Activated CD8-positive, alpha-beta memory T cell treated with anti-CD3 and anti-CD28 coated beads for 1 hour (primary cell): ENCODE data around the gene CSNK2A1.

ENCODE experiments used
- DNase-seq, 2 donors: peaks; one replicate each; pipeline ENCODE4 v3.0.0-alpha.2; 2020; ENCODE audit warnings: low read depth in 1 of 2; ENCODE audit errors: extremely low read depth in 1 of 2

The CSNK2A1 gene

DNA sequence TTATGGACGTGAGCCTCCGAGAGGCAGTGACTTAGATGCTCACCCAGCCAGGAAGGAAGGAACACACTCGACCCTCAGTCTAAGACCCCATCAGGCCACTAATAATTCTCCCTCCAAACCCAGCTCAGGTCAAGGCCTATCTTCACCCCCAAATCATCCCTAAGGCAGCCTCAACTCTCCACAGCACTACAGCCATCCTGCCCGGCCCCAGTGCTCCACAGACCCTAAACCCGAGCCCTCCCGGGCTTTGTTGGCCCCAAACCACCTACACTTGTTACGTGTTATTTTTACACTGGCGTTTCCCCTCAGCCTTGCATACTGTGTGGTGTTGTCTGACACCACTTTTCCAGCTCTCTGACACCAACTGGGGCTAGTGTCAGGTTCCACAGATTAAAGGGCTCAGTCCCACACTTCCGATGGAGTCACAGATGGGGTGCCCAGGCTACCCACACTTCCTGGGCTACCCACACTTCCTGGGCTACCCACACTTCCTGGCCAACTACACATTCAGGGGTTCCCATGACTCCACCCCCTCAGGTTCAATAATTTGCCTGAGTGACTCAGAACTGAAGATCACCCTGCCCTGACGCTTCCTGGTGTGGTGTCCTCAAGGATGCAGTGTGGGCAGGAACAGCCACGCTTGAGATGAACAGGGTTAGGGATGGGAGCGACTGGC, 110.2 kb downstream of the CSNK2A1 start:
- peak; percentile 27 to 40 for DNase-seq

DNA sequence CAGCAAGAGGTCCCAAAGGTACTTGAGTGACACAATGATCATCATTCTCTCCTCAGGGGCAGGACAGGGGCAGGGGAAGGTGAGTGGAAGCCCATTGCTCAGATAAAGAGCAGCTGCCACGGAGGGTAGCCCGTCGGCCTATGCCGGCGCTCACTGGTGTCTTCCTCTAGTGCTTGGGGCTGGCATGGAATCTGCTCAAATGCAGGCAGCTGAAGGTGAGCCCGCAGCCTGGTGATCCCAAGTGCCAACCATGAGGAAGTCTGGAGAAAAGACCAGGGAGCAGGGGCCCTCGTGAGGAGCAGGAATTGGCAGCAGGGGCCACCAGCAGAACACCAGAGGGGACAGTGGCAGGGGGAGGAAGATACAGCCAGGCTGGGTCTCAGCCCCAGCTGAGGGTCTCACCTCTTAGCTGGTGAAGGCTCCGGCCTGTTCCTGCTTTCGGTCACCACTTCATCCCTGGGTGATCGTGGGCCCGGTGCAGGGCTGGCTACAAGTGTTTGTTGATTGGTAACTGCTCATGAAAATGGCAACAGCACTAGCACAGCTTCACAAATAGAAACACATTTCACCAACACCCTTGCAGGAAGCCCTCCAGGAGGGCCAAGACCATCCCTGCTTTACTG, 110.8 kb downstream of the CSNK2A1 start:
- no peak for DNase-seq

DNA sequence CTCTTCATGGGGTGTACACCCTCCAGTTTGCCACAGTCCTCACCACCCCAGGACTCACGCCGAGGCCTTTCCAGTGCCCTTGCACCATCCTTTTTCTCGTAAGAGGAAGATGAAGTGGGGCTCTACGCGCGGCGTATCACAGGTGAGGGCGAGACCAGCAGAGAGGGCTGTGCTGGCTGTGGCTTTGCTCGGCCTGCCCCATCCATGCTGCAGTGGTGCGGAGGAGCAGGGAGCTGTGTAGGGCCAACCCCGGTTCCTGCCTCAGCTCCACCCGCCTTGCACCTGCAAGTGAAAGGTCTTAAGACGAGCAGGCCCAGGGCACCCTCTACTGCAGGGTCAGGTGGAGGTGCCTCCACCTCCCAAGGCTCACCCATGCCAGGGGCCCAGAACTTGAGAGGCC, 111.4 kb downstream of the CSNK2A1 start:
- DNase-seq = no peak

DNA sequence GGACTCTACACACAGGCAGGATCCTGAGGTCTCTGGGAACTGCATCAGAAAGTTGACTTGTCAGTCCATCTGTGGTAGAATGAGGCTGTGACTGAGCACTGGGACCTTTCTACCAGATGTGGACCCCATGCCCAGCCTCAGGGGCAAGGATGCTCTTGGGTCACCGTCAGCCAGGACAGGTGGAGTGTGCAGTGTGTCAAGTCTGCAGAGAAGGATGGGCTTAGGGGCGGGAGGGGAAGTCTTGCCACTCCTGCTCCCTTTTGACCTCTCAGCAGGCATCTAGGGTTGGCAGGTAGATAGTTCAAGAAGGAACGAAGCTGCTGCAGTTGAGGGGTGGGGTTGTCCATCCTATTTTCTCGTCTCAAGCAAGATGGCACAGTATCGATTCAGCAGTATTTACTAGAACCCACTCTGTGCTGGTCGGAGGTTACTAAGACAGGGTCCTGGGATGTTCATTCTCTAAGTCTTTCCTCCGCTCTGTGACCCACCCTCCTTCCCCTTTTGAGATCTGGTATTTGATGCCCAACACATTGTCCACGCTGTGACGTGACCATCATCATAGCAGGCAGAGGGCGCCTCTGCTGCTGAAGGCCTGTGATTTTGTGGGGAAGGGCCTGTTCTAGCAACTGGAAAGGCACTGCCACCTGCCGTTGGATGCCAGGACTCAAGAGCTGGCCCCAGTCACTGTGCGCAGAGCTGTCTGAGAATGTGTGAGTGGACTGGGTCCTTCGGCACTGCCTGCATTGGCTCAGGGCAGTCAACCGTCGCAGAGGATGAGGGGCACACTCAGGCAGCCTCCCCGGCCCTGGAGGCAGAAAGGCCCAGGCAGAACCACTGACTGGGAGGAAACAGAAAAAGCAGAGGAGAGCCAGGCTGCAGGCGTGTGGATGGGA, 112.3 kb downstream of the CSNK2A1 start:
- DNase-seq = no peak

DNA sequence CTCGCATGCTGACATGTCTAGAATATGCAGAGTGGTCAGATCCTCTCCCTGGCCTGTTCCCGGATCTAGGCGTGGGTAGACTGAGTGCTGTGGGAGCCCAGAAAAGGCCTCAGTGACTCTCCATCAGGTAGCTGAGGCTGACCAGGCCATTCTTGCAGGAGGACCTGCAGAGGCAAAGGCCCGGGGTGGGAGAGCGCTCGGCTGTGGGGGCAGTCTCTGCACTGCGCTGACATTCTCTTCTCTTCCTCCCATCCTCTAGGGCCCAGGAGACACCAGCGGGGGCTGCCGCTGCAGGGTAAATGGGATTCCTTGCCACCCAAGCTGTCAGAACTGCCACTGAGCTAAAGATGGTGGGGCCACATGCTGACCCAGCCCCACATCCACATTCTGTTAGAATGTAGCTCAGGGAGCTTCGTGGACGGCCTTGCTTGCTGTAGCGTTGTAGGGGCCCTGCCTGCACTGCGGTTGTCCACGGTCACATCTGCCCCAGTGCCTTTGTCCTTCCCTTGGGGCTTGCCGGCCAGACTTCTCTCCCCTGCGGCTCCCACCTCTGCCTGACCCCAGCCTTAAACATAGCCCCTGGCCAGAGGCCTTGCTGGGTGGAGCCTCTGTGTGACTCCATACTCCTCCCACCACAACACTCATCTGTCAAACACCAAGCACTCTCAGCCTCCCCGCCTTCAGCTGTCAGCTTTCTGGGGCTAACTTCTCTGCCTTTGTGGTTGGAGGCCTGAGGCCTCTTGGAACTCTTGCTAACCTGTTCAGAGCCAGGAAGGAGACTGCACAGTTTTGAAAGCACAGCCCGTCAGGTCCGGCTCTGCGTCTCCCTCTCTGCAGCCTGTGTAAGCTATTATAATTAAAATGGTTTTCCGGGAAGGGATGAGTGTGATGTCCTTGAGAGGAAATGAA, 113.2 kb downstream of the CSNK2A1 start:
- DNase-seq = no peak

DNA sequence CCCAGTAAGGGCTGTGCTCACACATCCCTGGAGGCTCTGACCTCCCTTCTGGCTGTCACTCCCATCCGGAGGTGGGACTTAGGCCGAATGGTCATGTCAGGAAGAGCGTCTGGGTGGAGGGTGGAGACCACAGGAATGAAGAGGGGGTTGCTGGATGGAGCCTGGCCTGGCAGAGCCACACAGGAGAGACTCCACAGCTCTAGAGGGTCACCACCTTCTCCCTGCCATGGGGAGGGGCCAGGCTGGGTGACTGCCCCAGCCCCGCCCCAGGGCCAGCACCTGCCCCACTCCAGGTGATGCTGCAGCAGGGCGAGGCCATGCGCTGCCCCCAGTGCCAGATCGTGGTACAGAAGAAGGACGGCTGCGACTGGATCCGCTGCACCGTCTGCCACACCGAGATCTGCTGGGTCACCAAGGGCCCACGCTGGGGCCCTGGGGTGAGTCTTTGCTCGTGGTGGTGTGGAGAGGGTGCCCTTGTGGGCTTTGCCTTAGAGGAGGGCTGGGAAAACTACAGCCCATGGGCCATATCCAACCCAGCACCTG, 114.9 kb downstream of the CSNK2A1 start:
- no peak for DNase-seq

DNA sequence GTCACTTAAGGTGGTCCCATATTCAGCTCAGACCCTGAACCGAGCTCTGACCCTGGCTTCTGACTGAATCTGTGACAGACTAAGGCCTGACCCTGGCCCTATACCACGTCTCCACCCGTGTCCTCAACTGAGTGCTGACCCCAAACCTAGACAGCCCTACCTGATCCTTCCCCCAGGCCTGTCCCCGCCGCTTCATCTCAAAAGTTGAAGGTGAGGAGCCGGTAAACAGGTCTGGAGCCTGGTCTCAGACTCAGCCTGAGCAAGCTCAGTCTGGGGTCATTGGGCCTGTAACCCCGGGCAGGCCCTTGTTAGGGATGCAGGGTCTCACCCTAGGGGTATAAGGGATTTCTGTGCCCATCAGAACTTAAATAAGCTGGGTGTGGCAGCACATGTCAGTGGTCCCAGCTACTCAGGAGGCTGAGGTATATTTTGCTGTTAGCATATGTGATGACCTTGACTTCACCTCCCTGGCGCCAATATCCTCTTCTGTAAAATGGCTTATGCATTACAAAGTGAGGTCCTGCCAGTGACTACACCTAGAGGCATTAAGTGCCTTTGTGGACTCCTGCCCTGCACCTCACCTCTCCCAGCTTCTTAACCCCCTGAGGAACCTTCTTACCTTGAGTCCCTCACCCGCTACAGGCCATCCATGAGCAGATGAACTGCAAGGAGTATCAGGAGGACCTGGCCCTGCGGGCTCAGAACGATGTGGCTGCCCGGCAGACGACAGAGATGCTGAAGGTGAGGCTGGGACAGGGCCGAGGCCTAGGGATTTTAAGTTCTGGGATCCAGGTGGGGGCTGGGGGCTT, 115.5 kb downstream of the CSNK2A1 start:
- DNase-seq = no peak

DNA sequence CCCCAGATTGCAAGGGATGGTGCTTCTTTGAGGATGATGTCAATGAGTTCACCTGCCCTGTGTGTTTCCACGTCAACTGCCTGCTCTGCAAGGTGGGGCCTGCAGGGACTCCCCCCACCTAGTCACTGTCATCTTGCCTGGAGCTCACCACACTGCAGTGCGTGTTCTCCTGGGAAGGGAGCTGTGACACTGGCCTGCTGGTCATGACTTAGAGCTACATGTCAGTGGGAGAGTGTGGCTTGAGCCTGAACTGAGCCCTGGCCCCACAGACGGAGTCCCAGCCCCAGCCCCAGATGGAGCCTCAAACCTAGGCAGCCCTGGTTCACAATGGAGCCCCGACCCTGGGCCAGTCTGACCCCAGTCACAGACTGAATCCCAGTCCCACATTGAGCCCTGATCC, 116.2 kb downstream of the CSNK2A1 start:
- no peak for DNase-seq

DNA sequence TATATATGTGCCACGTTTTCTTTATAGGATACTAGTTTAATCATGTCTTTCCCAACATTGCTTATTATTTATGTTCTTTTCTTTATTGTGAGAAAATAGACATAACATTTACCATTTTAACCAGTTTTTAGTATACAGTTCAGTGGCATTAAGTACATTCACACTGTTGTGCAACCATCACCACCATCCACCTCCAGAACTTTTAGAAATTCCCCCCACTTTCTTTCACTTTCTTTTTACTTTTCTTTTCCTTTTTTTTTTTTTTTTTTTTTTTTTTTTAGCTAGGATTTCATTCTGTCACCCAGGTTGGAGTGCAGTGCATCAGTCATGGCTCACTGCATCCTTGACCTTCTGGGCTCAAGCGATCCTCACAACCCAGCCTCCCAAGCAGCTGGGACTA, 117.0 kb downstream of the CSNK2A1 start:
- DNase-seq = no peak
